ENCODE data around the gene BACH2.
"Not testable (repeated sequence)": the region's sequence is repeated elsewhere in the genome, so short reads cannot be mapped to it uniquely, and the experiment has no call there.

BACH2 gene

DNA sequence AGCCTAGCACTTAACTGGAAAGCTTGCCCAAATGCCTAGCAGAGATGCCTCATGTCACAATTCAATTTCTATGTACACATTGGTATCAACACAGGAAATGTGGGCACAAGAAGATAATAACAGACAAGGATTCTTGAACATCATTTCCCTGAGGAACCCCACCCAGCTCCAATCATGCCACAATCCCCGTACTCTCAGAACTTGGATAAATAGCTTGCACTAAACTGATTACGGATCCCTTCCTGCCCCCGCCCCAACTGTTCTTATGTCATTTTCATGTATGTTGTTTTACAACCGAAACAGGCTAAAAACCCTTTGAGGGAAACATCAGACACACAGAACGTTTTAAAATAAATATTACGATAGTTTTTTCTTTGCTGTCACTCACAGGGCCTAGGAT is 87.1 kb downstream of the BACH2 start:
- Histone ChIP-seq H2AFZ (ENCODE audit: low read depth, low read length) (no peak overlapping the region), H3K23ac (ENCODE audit: low read length in 2 of 2) (no peak overlapping the region), H2BK12ac (ENCODE audit: low read length in 2 of 2) (no peak overlapping the region), H3K79me1 (replicated peaks; ENCODE audit: low read length, poor library complexity, severe bottlenecking) (no peaks in the 10 kb centered on the region), H3K4me1 (ENCODE audit: control insufficient read depth, insufficient read depth, low read depth, low read length) (no peaks in the 10 kb centered on the region), H3K27ac (ENCODE audit: low read length, poor library complexity, severe bottlenecking) (no peak overlapping the region), H2BK15ac (ENCODE audit: low read depth, poor library complexity, severe bottlenecking) (no peak overlapping the region), H3K9ac (ENCODE audit: low read length) (no peak overlapping the region), H3K4me2 (ENCODE audit: low read length, poor library complexity, severe bottlenecking) (no peak overlapping the region), H2BK120ac (ENCODE audit: low read depth, low read length) (no peak overlapping the region), H3K18ac (ENCODE audit: low read depth in 1 of 2, low read length in 2 of 2) (no peak overlapping the region), H3K4ac (ENCODE audit: low read depth in 1 of 2, low read length in 2 of 2) (no peak overlapping the region), H3K14ac (ENCODE audit: low read length in 2 of 2) (no peak overlapping the region), H3K36me3 (ENCODE audit: control insufficient read depth in 1 of 2, insufficient read depth in 2 of 2, low read depth in 1 of 2, low read length in 2 of 2) (no peaks in the 10 kb centered on the region), H4K8ac (ENCODE audit: low read length) (no peak overlapping the region), H2BK5ac (ENCODE audit: low read depth, low read length, poor library complexity, severe bottlenecking) (no peak overlapping the region), H2AK5ac (ENCODE audit: low read length, severe bottlenecking) (no peak overlapping the region), H3K27me3 (ENCODE audit: control insufficient read depth in 1 of 2, insufficient read depth in 1 of 2, low read length in 2 of 2) (peaks cover 0 to 13% of the 10 kb centered on the region in 2 experiments), H4K91ac (ENCODE audit: low read length) (no peak overlapping the region), H3K9me3 (ENCODE audit: control insufficient read depth, low read length) (no peaks in the 10 kb centered on the region), H3K4me3 (ENCODE audit: insufficient read depth in 1 of 2, low read depth in 1 of 2, low read length in 2 of 2) (no peak overlapping the region)
- 94% methylated on average over 5 of the region's 6 CpGs for WGBS
- no peak for DNase-seq

DNA sequence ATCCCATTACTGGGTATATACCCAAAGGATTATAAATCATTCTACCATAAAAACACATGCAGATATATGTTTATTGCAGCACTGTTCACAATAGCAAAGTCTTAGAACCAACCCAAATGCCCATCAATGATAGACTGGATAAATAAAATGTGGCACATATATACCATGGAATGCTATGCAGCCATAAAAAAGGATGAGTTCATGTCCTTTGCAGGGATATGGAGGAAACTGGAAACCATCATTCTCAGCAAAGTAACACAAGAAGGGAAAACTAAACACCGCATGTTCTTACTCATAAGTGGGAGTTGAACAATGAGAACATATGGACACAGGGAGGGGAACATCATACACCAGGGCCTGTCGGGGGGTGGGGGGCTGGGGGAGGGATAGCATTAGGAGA is 88.0 kb downstream of the BACH2 start:
- not testable (repeated sequence) for H2BK5ac ChIP-seq (ENCODE audit: low read depth, low read length, poor library complexity, severe bottlenecking); H3K79me1 ChIP-seq (replicated peaks; ENCODE audit: low read length, poor library complexity, severe bottlenecking); DNase-seq; H2AFZ ChIP-seq (ENCODE audit: low read depth, low read length); H2BK15ac ChIP-seq (ENCODE audit: low read depth, poor library complexity, severe bottlenecking); H3K36me3 ChIP-seq (ENCODE audit: control insufficient read depth in 1 of 2, insufficient read depth in 2 of 2, low read depth in 1 of 2, low read length in 2 of 2); H2BK12ac ChIP-seq (ENCODE audit: low read length in 2 of 2); H3K4me1 ChIP-seq (ENCODE audit: control insufficient read depth, insufficient read depth, low read depth, low read length); H3K4me2 ChIP-seq (ENCODE audit: low read length, poor library complexity, severe bottlenecking); H3K23ac ChIP-seq (ENCODE audit: low read length in 2 of 2); H3K4ac ChIP-seq (ENCODE audit: low read depth in 1 of 2, low read length in 2 of 2); H2BK120ac ChIP-seq (ENCODE audit: low read depth, low read length); H3K14ac ChIP-seq (ENCODE audit: low read length in 2 of 2); H3K9me3 ChIP-seq (ENCODE audit: control insufficient read depth, low read length); H3K18ac ChIP-seq (ENCODE audit: low read depth in 1 of 2, low read length in 2 of 2); H3K9ac ChIP-seq (ENCODE audit: low read length); H4K91ac ChIP-seq (ENCODE audit: low read length); H4K8ac ChIP-seq (ENCODE audit: low read length); H3K27ac ChIP-seq (ENCODE audit: low read length, poor library complexity, severe bottlenecking); H2AK5ac ChIP-seq (ENCODE audit: low read length, severe bottlenecking); H3K4me3 ChIP-seq (ENCODE audit: insufficient read depth in 1 of 2, low read depth in 1 of 2, low read length in 2 of 2)
- peaks cover 0 to 15% of the 10 kb centered on the region in 2 experiments for H3K27me3 ChIP-seq (ENCODE audit: control insufficient read depth in 1 of 2, insufficient read depth in 1 of 2, low read length in 2 of 2)
- WGBS: 100% methylated on average over 2 of the region's 2 CpGs

DNA sequence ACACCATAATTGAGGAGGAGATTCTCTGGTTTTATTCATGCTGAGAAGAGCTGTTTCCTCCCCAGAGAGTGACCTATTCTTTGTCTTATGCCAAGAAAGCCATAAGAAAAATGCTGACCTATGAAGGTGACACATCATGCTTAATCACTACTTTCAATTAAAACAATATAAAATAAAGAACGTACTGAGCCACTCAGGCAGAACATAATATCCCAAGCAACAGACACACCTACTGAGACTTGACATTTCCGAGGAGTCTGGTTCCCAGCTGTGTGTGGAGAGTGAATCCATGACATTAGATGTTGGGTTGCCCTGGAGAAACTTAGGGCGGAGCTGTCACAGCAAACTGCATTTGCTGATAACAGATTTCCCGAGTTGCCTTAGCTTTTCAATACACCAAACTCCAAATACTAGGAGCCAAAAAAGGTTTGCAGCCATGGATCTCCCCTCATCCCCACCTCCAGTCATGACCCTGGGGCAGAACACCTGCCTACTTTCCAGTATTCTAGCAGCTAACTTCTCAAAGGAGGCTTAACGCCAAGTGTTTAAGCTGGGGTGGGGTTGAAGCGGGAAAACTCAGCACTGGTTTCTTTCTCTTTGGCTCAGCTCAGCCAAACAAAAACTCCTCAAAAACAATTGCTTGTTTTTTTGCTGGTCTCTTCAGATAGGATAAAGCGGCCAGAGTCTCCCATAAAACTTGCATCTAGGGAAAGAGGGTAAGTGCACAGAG is 92.2 kb downstream of the BACH2 start:
- Histone ChIP-seq H3K14ac (ENCODE audit: low read length in 2 of 2) (no peak overlapping the region), H3K9ac (ENCODE audit: low read length) (no peak overlapping the region), H3K4me3 (ENCODE audit: insufficient read depth in 1 of 2, low read depth in 1 of 2, low read length in 2 of 2) (peak overlapping the region in 1 of 2 experiments; percentile 47), H3K79me1 (replicated peaks; ENCODE audit: low read length, poor library complexity, severe bottlenecking) (no peaks in the 10 kb centered on the region), H3K4ac (ENCODE audit: low read depth in 1 of 2, low read length in 2 of 2) (no peak overlapping the region), H4K8ac (ENCODE audit: low read length) (no peak overlapping the region), H3K9me3 (ENCODE audit: control insufficient read depth, low read length) (no peaks in the 10 kb centered on the region), H2AFZ (ENCODE audit: low read depth, low read length) (no peak overlapping the region), H2AK5ac (ENCODE audit: low read length, severe bottlenecking) (no peak overlapping the region), H3K4me1 (ENCODE audit: control insufficient read depth, insufficient read depth, low read depth, low read length) (no peaks in the 10 kb centered on the region), H3K4me2 (ENCODE audit: low read length, poor library complexity, severe bottlenecking) (no peak overlapping the region), H4K91ac (ENCODE audit: low read length) (no peak overlapping the region), H2BK120ac (ENCODE audit: low read depth, low read length) (no peak overlapping the region), H3K36me3 (ENCODE audit: control insufficient read depth in 1 of 2, insufficient read depth in 2 of 2, low read depth in 1 of 2, low read length in 2 of 2) (no peaks in the 10 kb centered on the region), H3K23ac (ENCODE audit: low read length in 2 of 2) (no peak overlapping the region), H2BK15ac (ENCODE audit: low read depth, poor library complexity, severe bottlenecking) (no peak overlapping the region), H2BK5ac (ENCODE audit: low read depth, low read length, poor library complexity, severe bottlenecking) (no peak overlapping the region), H3K18ac (ENCODE audit: low read depth in 1 of 2, low read length in 2 of 2) (no peak overlapping the region), H3K27ac (ENCODE audit: low read length, poor library complexity, severe bottlenecking) (no peak overlapping the region), H2BK12ac (ENCODE audit: low read length in 2 of 2) (no peak overlapping the region), H3K27me3 (ENCODE audit: control insufficient read depth in 1 of 2, insufficient read depth in 1 of 2, low read length in 2 of 2) (peaks cover 0 to 15% of the 10 kb centered on the region in 2 experiments)
- no peak for DNase-seq
- 74% methylated on average over 7 of the region's 7 CpGs for WGBS

- H2BK12ac ChIP-seq (ENCODE audit: low read length in 2 of 2): no peak overlapping the region
- H3K4me3 ChIP-seq (ENCODE audit: insufficient read depth in 1 of 2, low read depth in 1 of 2, low read length in 2 of 2): no peak overlapping the region
- no peak overlapping the region for H4K91ac ChIP-seq (ENCODE audit: low read length)
- WGBS: 89% methylated on average over 4 of the region's 5 CpGs
- H4K8ac ChIP-seq (ENCODE audit: low read length): no peak overlapping the region
- H3K79me1 ChIP-seq (replicated peaks; ENCODE audit: low read length, poor library complexity, severe bottlenecking): no peaks in the 10 kb centered on the region
- H3K23ac ChIP-seq (ENCODE audit: low read length in 2 of 2): no peak overlapping the region
- no peak overlapping the region for H2BK15ac ChIP-seq (ENCODE audit: low read depth, poor library complexity, severe bottlenecking)
- no peak overlapping the region for H3K4me2 ChIP-seq (ENCODE audit: low read length, poor library complexity, severe bottlenecking)
- H3K4ac ChIP-seq (ENCODE audit: low read depth in 1 of 2, low read length in 2 of 2): no peak overlapping the region
- no peak overlapping the region for H3K9ac ChIP-seq (ENCODE audit: low read length)
- H3K14ac ChIP-seq (ENCODE audit: low read length in 2 of 2): no peak overlapping the region
- no peak for DNase-seq
- H3K4me1 ChIP-seq (ENCODE audit: control insufficient read depth, insufficient read depth, low read depth, low read length): no peaks in the 10 kb centered on the region
- H3K27ac ChIP-seq (ENCODE audit: low read length, poor library complexity, severe bottlenecking): no peak overlapping the region
- H3K36me3 ChIP-seq (ENCODE audit: control insufficient read depth in 1 of 2, insufficient read depth in 2 of 2, low read depth in 1 of 2, low read length in 2 of 2): no peaks in the 10 kb centered on the region
- peaks cover 0 to 15% of the 10 kb centered on the region in 2 experiments for H3K27me3 ChIP-seq (ENCODE audit: control insufficient read depth in 1 of 2, insufficient read depth in 1 of 2, low read length in 2 of 2)
- H2BK5ac ChIP-seq (ENCODE audit: low read depth, low read length, poor library complexity, severe bottlenecking): no peak overlapping the region
- no peak overlapping the region for H2AFZ ChIP-seq (ENCODE audit: low read depth, low read length)
- H2BK120ac ChIP-seq (ENCODE audit: low read depth, low read length): no peak overlapping the region
- H3K18ac ChIP-seq (ENCODE audit: low read depth in 1 of 2, low read length in 2 of 2): no peak overlapping the region
- H3K9me3 ChIP-seq (ENCODE audit: control insufficient read depth, low read length): no peaks in the 10 kb centered on the region
- H2AK5ac ChIP-seq (ENCODE audit: low read length, severe bottlenecking): no peak overlapping the region
Observed at GRCh38 chr6:90203672-90204071, 93.0 kb downstream of the BACH2 start.
